Epithelial cell of esophagus (primary cell): ENCODE results near the gene LRRC73.

Experiments used
- DNase-seq: peaks from one replicate; pipeline ENCODE4 v3.0.0; 2010; ENCODE audit warnings: low read depth
- H3K4me3 ChIP-seq: 2 replicates; pipeline ENCODE4 v1.5.1; 2011; ENCODE audit warnings: mild to moderate bottlenecking, low read length, control low read depth
- CTCF ChIP-seq: IDR thresholded peaks from 2 replicates; pipeline ENCODE4 v1.5.1; 2011; ENCODE audit warnings: low read depth, mild to moderate bottlenecking, low read length, control low read depth, inconsistent platforms; ENCODE audit not compliant: insufficient read depth; ENCODE audit errors: missing control alignments

Gene LRRC73

GRCh38 chr6:43491750-43492661, 18.1 kb downstream of the LRRC73 start:
- no peak overlapping the region for H3K4me3 ChIP-seq
- DNase-seq = peak; percentile 79

DNA sequence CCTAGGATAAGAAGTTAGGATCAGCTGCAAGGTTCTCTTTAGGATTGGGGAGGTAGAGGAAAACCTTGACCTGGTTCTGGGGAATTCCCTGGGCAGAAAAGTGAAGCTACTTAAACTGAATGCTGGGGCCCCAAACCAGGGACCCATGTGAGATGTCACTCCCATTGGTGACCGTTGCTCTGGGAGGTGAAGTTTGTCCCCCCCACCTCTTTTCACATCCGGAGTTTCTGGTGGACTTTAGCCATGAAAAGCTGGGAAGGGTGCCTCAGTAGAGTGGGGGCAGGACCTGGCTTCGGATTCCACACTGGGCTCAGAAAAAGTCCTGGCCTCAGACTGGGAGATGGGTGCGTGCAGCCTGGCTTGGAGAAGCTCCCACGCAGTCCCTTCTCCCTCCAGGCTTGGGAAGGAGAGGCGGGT, 19.6 kb downstream of the LRRC73 start:
- no peak overlapping the region for H3K4me3 ChIP-seq
- TF ChIP-seq CTCF = no peak
- no peak for DNase-seq

More at GRCh38 chr6:43491750-43492661, 18.1 kb downstream of the LRRC73 start:
- TF ChIP-seq CTCF = no peak

DNA sequence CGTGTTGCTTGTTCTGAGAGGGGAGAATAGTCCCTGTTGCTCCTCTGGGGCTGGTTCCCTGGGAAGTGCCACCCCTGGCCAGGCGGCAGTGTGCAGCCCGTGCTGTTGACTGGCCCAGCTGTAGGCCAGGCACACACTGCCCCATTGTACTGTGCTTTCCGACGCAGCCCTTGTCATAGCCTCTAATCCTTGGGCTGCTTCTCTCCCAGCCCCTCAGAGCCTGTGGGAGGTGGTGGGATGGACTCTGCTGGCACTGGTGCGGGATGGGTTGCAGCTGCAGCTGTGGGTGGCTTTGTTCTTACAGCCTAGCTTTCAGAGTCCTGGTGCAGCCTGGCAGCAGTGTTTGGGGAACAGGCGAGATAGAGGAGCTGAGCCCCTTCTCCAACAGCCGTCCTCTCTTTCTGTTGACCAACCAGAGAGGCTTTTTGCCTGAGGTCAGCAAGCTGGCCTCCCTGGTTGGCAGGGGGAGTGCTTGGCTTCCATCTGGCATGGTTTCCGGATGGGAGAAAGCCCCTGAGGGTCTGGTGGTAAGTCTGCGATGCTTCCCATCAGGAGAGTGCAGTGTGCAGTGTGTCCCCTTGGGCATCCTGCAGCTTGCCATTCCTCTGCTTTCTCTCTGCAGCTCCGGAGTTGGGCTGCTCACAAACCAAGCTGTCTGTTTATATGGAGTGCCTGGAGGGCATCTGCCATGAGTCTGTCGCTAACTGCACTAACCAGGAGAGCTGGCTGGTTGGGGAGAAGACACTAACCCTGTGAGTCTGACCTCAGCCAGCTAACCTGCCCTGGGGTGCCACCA, 20.7 kb downstream of the LRRC73 start:
- no peak for DNase-seq
- TF ChIP-seq CTCF = no peak
- no peak overlapping the region for H3K4me3 ChIP-seq

GRCh38 chr6:43488667-43489276, 21.4 kb downstream of the LRRC73 start:
- no peak for TF ChIP-seq CTCF
- no peak overlapping the region for H3K4me3 ChIP-seq
- DNase-seq = no peak

GRCh38 chr6:43481591-43482236, 28.4 kb downstream of the LRRC73 start:
- DNase-seq = peak; percentile 94
- no peak for TF ChIP-seq CTCF

GRCh38 chr6:43481075-43481474, 29.1 kb downstream of the LRRC73 start:
- peak; percentile 94 for DNase-seq
- H3K4me3 ChIP-seq = no peak overlapping the region
- TF ChIP-seq CTCF = no peak

More at GRCh38 chr6:43481591-43482236, 28.4 kb downstream of the LRRC73 start:
- no peak overlapping the region for H3K4me3 ChIP-seq
